Measurements from ENCODE around the gene TRAPPC10.
"Not testable (repeated sequence)": the region's sequence is repeated elsewhere in the genome, so short reads cannot be mapped to it uniquely, and the experiment has no call there.

Gene TRAPPC10

GRCh38 chr21:44093761-44094160 lies 81.7 kb downstream of the TRAPPC10 start:
- no peak for DNase-seq

DNA sequence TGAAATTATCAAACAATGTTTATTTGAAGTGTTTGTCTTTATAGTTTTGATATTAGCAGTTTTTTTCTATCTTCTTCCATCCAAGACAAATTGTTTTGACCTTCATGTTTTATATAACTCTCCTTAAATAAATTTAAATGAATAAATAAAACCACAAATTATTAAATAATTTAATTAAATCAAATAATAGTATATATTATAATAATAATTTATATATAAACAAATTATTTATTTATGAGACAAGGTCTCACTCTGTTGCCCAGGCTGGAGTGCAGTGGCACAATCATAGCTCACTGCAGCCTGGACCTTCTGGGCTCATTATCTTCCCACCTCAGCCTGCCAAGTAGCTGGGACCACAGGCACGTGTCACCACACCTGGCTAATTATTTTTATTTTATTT lies 82.7 kb downstream of the TRAPPC10 start:
- no peak for DNase-seq

DNA sequence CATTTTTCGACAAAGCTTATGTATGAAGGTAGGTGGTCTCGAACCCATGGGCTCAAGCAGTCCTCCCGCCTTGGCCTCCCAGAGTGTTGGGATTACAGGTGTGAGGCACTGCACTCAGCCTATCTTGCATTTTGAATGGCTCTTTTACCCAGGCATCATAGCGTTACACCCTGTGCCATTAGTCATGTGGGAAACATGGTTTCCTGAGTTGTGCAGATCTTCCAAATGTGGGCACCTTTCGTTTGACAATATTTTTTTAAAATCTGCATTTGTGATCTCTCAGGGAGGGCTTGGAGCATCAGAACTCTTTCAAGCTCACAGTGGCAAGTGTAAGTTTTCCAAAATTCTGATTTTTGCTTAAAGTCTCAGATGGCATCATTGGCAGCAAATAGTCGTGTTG lies 86.4 kb downstream of the TRAPPC10 start:
- not testable (repeated sequence) for DNase-seq

- DNase-seq: not testable (repeated sequence)
These were observed 86.9 kb downstream of the TRAPPC10 start for GRCh38 chr21:44098964-44099363.

- not testable (repeated sequence) for DNase-seq
These were observed 95.0 kb downstream of the TRAPPC10 start, which contains the start of gene PWP2 for GRCh38 chr21:44107026-44107501. PWP2 (plus strand) TSS chr21:44107399; CDS start chr21:44107417, 18 bp downstream.

GRCh38 chr21:44107589-44107988 lies 95.5 kb downstream of the TRAPPC10 start:
- DNase-seq: not testable (repeated sequence)

- not testable (repeated sequence) for DNase-seq
These were observed 101.7 kb downstream of the TRAPPC10 start for GRCh38 chr21:44113702-44114371.

GRCh38 chr21:44122131-44122530 lies 110.0 kb downstream of the TRAPPC10 start:
- not testable (repeated sequence) for DNase-seq

GRCh38 chr21:44127827-44128226 lies 115.7 kb downstream of the TRAPPC10 start:
- DNase-seq: not testable (repeated sequence)

DNA sequence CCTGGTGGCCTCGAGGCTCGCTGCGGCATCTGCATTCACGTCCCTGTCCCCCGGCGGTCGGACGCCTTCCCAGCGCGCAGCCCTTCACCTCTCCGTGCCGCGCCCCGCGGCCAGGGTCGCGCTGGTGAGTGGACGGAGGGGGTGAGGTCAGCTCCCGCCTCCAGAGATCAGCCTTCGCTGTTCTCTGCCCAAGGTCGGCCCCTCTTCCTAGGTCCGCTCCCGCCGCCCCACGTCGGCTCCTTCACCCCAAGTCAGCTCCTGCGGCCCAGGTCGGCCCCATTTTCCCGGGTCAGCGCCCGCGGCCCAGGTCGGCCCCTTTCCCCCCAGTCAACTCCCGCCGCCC lies 121.6 kb downstream of the TRAPPC10 start:
- DNase-seq: not testable (repeated sequence)

DNA sequence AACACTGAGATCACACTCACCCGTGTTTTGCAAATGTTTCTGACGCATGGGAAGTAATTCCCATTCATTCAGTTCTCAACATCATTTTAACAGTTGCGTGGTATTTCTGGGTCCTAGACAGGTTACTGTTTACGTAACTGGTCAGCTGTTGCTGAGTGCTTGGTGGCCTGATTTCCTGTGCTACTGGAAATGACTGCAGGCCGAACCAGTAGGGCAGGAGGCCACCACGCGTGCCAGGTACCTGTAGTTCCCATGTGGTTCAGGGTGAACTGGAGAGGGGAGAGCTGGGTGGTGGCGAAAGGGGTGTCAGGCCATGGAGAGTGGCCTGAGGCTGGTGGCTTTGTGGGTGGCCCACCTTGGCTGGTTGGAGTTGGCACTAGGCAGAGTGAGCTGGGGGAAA lies 122.6 kb downstream of the TRAPPC10 start:
- DNase-seq: not testable (repeated sequence)

- not testable (repeated sequence) for DNase-seq
These were observed 125.9 kb downstream of the TRAPPC10 start for GRCh38 chr21:44138039-44138438.

DNA sequence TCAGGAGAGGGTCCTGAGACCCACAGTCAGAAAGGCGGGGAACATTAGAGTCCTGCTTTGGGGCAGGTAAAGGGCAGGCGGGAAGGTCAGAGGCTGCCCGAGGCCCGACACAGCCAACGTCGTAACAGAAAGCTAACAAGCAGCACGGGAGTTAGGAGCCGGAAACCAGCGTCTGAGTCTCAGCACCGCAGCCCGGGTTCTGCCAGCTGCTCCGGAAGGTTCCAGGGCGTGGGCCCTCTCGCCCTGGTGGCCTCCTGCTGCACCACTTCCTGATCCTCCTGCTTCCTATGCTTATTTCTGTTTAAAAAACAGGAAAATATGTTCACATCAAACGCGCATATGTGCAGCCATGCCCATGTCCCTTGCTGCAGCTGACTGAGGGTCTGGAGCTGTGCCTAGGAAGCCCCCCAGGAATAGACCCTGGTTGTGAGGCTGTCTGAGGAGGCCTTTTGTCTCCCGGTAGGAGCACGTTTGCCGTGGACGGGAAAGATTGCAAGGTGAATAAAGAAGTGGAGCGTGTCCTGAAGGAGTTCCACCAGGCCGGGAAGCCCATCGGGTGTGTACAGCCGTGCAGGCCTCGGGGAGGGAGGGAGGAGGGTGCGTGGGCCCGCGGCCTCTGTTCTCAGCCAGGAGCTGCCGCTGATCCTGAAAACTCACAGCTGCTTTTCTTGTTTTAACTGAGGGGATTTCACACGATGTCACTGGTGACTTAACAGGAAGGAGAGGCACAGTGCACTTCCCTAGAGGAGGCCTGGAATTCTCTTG lies 127.9 kb downstream of the TRAPPC10 start:
- not testable (repeated sequence) for DNase-seq

DNA sequence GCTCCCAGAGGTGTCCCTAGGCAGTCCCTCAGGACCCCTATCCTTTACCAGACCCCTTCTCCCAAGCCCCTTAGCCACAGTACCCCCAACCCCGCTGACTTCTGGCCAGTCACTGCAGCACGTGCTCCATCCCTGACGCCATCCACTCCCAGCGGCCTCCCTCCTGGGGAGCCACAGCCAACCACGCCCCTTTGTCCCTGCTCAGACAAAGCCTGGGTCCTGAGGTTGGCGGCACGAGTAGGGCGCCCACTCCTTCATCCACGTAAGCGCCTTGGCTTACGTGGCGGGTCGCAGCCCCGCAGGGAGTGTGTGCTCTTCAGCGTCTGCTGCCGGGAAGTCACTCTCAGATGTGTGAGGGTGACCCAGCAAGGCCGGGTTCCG lies 128.4 kb downstream of the TRAPPC10 start:
- not testable (repeated sequence) for DNase-seq

GRCh38 chr21:44142470-44142869 lies 130.4 kb downstream of the TRAPPC10 start:
- not testable (repeated sequence) for DNase-seq

GRCh38 chr21:44143380-44143779 lies 131.3 kb downstream of the TRAPPC10 start:
- DNase-seq: not testable (repeated sequence)

DNA sequence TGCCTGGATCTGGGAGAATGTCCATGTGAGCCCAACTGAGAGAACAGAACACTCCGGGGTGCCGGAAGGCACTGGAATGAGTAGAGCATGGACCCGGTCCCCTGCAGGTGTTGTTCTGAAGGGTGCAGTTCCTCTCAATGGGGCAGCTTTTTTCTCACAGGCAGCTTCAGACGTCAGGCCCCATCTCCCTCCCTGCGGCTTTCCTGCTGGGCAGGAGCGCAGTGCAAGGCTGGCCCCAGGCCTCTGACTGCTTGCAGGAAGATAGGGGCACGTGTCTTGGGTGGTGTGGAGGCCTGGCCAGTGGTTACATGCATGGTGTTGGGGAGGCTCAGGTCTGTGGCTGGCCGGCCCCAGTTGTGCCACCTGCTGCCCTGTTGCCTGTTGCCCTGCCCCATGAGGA lies 131.9 kb downstream of the TRAPPC10 start:
- DNase-seq: not testable (repeated sequence)

GRCh38 chr21:44144784-44145602 lies 132.9 kb downstream of the TRAPPC10 start:
- DNase-seq: not testable (repeated sequence)

DNA sequence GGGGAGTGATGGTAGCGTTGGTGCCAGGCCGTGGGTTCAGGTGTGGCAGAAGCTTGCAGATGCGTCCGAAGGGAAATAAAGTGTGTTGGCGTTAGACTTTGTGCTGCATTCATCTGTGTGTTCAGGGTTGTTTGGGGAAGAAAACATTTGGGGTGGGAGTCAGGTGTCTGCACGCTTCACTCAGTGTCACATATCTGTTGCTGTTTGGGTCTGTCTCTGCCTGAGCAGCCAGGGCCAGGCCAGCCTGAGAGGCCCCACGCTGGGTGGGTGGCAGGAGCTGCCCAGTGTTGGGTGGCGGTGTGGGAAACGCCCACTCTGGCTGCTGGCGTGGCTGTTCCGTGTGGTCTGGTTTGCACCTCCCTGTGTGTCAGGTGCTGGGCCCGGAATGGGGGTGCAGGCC lies 133.5 kb downstream of the TRAPPC10 start:
- not testable (repeated sequence) for DNase-seq

DNA sequence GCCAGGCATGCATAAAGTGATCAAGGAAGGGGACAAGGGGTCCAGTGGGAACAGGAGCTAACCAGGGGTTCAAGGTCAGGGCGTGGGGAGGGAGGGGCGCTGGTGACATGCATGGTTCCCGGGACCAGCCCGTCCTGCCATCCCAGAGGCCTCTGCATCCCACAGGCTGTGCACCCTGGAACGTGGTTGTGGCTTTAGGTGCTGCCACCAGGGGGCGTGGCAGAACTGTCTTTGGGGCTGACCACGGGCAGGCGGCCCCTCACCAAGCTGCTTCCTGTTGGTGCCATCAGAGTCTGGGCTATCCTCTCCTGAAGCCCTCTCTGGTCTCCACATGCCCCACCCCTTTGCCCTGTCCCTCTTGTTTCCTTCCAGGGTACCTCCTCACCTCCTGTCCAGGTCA lies 135.0 kb downstream of the TRAPPC10 start:
- DNase-seq: not testable (repeated sequence)

- DNase-seq: not testable (repeated sequence)
These were observed 138.1 kb downstream of the TRAPPC10 start for GRCh38 chr21:44150255-44150654.

GRCh38 chr21:44153214-44153888 lies 141.2 kb downstream of the TRAPPC10 start:
- not testable (repeated sequence) for DNase-seq

DNA sequence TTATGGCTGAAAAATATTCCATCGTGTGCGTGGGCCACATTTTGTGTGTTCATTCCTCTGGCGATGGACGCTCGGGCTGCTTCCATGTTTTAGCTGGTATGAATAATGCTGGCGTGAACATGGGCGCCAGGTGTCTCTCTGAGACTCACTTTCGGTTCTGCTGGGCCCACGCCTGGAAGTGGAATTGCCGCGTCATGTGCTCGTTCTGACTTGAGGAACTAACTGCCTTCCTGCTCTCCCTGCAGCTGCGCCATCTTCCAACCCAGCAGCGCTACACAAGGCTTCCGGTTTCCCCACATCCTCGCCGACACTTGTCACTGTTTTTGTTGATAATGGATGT lies 141.8 kb downstream of the TRAPPC10 start:
- DNase-seq: not testable (repeated sequence)
